ENCODE measurements around the gene TMEM51.

DNA sequence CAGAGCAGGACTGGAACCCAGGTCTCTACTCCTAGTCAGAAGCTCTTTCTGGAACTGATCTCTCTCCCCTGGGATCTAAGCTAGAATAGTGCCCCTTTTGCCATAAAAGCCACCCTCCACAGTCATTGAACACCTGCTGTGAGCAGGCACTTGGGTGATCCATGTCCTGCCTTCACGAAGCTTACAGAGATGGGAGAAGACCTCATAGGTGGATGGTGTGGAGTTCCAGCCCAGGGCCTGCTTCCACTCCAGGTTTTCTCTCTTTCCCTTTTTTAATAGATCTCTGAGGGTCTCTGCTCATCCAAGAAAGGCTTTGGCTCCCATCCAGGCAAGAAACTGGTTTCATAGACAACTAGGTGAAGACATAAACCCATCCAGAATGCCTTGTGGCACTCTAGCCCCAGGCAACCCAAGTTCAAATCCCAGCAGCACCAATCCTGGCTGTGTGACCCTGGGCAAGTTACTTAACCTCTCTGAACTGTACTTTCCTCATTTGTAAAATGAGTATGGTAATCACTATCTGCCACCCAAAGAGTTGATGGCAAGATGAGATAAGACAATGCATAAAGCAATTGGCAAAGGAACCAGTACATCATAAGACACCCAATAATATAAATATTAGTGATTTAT, 46.4 kb upstream of the TMEM51 start:
- TF ChIP-seq EP300 (IDR thresholded peaks at IDR 0.05; ENCODE audit: low read depth) (no peak), POLR2AphosphoS5 (IDR thresholded peaks at IDR 0.05) (no peak), POLR2A (IDR thresholded peaks at IDR 0.05) (no peak)
- TF ChIP-seq, protein P1, sequence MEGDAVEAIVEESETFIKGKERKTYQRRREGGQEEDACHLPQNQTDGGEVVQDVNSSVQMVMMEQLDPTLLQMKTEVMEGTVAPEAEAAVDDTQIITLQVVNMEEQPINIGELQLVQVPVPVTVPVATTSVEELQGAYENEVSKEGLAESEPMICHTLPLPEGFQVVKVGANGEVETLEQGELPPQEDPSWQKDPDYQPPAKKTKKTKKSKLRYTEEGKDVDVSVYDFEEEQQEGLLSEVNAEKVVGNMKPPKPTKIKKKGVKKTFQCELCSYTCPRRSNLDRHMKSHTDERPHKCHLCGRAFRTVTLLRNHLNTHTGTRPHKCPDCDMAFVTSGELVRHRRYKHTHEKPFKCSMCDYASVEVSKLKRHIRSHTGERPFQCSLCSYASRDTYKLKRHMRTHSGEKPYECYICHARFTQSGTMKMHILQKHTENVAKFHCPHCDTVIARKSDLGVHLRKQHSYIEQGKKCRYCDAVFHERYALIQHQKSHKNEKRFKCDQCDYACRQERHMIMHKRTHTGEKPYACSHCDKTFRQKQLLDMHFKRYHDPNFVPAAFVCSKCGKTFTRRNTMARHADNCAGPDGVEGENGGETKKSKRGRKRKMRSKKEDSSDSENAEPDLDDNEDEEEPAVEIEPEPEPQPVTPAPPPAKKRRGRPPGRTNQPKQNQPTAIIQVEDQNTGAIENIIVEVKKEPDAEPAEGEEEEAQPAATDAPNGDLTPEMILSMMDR (IDR thresholded peaks at IDR 0.05): no peak

All from transverse colon (tissue), 4 donors.